Cerebellar cortex (tissue), 1 donor: ENCODE data around the gene ARHGAP40.
A peak's percentile ranks its signal among the peaks of the same experiment; 100 is the strongest.

ENCODE experiments used
- DNase-seq: peaks from one replicate; pipeline ENCODE4 v3.0.0-alpha.2; 2015; ENCODE audit warnings: low spot score

Gene ARHGAP40

GRCh38 chr20:38617830-38618196 is 16.2 kb downstream of the ARHGAP40 start:
- DNase-seq: no peak

- DNase-seq: peak; percentile 83
These were observed 18.8 kb downstream of the ARHGAP40 start for GRCh38 chr20:38620441-38620840.

- no peak for DNase-seq
These were observed 21.5 kb downstream of the ARHGAP40 start for GRCh38 chr20:38623061-38623460.

DNA sequence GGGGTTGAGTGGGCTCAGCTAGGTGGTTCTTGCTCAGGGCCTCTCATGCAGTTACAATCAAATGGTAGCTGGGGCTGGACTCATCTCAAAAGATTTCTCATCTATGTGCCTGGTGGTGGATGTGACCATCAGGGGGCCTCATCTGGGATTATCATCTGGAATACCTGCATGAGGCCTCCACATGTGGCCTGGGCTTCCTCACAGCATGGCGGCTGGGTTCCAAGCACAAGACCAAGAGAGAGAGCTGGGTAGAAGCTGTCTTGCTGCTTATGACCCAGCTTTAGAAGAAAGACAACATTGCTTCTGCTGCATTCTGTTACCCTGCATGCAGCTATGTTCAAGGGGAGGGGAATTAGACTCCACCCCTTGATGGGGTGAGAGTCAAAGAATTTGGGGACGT is 22.5 kb downstream of the ARHGAP40 start:
- no peak for DNase-seq

- DNase-seq: no peak
These were observed 24.3 kb downstream of the ARHGAP40 start for GRCh38 chr20:38625896-38626295.

GRCh38 chr20:38626921-38627659 is 25.5 kb downstream of the ARHGAP40 start:
- no peak for DNase-seq

GRCh38 chr20:38628580-38629470 is 27.2 kb downstream of the ARHGAP40 start:
- no peak for DNase-seq

DNA sequence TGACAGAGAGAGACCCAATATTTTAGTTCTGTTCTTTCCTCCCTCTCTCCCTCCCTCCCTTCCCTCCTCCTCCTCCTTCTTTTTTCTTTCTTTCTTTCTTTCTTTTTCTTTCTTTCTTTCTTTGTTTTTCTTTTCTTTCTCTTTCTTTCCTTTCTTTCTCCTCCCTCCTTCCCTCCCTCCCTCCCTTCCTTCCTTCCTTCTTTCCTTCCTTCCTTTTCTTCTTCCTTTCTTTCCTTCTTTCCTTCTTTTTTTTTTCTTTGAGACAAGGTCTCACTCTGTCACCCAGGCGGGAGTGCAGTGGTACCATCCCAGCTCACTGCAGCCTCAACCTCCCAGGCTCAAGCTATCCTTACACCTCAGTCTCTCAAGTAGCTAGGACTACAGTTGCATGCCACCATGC is 28.4 kb downstream of the ARHGAP40 start:
- no peak for DNase-seq

GRCh38 chr20:38630727-38631126 is 29.1 kb downstream of the ARHGAP40 start:
- DNase-seq: no peak

GRCh38 chr20:38631155-38632022 is 29.8 kb downstream of the ARHGAP40 start:
- no peak for DNase-seq

DNA sequence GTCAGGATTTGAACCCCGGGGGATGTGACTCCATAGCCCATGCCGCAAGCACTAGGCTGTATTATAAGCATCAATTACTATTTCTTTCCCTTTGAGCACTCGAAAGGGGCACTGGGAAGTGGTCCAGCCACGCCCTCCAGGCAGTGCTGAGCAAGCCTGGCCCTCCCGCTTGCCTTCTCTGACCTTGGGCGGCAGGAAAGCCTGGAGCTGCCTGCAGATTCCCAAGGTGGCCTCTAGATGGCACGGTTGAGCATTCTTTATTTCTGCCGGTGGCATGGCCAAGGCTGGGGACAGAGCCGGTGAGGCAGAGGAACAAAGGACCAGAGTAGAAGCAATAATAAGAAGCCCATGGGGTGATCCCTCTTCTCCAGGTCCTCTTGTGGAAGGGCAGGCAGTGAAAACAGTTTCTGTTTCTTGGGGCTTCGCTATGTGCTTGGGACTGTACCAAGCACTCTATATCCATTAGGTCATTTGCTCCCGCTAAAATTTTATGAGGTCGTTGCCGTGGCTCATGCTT is 32.0 kb downstream of the ARHGAP40 start:
- DNase-seq: peak; percentile 57

GRCh38 chr20:38635721-38636288 is 34.2 kb downstream of the ARHGAP40 start:
- no peak for DNase-seq

DNA sequence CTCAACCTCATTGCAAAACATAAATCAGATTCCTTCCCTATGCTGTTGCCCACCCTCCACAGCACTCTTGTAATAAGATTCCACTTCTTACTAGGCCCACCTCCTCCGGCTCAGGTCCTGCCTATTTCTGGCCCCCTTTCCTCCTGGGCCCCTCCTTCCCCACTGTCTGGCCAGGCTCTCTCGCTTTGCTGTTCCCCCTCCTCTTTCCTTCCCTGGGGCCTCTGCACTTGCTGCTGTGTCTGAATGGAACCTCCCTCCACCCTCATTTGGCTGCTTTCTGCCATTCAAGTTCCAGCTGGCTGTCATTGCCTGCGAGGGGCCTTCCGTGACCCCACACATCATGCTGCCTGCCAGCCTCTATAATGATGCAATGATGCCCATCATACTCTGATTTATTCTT is 38.9 kb downstream of the ARHGAP40 start:
- DNase-seq: no peak

- DNase-seq: no peak
These were observed 40.9 kb downstream of the ARHGAP40 start for GRCh38 chr20:38642498-38642897.

GRCh38 chr20:38644588-38645260 is 43.1 kb downstream of the ARHGAP40 start:
- DNase-seq: no peak

DNA sequence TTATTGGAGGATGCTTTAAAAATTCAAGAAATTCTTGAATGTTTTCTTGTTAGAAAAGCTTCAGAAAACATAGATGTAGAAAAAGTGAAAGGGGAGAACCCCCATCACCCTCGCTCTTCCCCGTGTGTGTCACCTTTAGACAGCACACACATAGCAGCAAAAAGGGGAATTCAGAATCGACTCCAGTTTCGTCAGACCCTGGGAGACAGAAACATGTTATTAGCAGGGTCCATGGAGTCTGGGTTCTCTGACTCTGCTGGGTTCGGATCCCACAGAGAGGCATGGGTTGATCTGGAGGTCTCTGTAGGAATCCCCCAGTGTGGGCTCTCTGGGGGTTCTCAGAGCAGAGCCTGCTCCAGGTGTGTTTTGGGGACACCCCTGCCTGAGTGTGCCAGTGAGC is 43.7 kb downstream of the ARHGAP40 start:
- DNase-seq: no peak

DNA sequence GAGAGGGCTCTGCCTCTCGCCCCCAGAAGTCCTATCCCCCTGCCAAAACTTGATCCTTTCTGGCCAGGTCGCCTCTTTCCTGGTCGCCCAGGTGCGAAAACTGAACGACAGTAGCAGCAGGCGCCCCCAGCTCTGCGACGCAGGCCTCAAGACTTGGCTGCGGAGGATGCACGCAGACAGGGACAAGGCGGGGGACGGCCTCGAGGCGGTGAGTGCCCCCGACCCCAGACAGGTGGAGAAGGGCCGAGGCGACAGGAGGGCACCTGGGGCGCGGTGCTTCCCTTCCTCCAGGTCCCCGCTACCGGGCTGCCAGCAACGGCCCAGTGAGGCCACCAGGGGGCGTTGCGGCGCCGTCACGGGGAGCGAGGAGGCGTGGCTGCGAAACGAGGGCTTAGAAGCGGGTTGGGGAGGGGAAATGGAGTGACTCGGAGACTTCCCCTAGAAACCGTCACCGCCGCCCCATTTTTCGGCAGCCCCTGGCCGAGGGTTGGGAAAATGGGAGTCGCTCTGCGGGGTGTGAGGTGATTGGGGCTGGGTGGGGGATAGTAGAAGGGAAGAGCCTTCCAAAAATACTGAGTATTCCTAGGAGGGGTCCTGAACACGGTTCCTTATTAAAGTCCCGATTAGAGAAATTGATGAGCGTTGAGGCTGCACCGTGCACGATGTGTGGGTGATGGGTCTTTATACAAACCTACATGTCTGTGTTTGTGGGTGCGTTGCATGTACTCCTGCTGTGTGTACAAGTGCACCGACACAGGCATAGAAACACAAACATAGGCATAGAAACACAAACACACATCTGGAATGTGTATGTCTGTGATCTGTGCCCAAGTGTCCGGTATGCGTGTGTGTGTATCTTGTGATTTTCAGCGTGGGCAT is 44.6 kb downstream of the ARHGAP40 start:
- DNase-seq: peak; percentile 71

GRCh38 chr20:38649275-38649891 is 47.8 kb downstream of the ARHGAP40 start:
- DNase-seq: peak; percentile 33

DNA sequence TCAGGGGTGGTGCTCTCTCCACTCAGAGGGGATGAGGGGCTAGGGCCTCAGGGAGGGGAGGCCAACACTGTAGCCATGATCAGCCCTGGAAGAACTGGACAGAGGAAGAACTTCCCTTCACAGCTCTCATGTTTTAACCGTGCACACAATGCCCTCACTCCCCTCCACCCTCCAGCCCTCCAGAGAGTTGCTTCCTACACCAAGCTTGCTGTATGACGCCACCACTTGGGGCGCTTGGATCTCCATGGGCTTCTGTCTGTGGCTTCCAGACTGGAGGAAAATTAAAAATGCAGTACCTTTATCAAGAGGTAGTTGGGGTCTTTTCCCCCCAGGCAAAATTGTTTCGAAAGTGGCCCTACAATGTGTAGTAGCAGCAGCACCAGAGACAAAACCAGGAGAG is 48.4 kb downstream of the ARHGAP40 start:
- no peak for DNase-seq

GRCh38 chr20:38651154-38651553 is 49.5 kb downstream of the ARHGAP40 start:
- no peak for DNase-seq
